Ovary (tissue), 9 donors: ENCODE data around the gene PTPRN2. TPM values are rescaled to one million over a fixed set of nuclear protein-coding genes. Genes with fewer than 3 reads are reported as not detected.

Experiments used
- DNase-seq, 5 donors: peaks; one replicate each; pipeline ENCODE4 v3.0.0-alpha.2; 2019 to 2020
- H3K27ac ChIP-seq, 2 donors: fragments of 200-600 bp; one replicate each; pipeline versions ENCODE4 v1.5.1 to v1.8.0; 2019 to 2022
- H3K27me3 ChIP-seq: fragments of 200-600 bp; one replicate; pipeline ENCODE4 v1.8.0; 2022
- H3K36me3 ChIP-seq: fragments of 200-600 bp; sonication (generic); one replicate; pipeline ENCODE4 v1.5.1; 2019
- H3K4me1 ChIP-seq: one replicate; pipeline ENCODE4 v1.8.1; 2013; ENCODE audit warnings: mild to moderate bottlenecking, moderate library complexity; ENCODE audit not compliant: insufficient read depth
- H3K4me3 ChIP-seq: fragments of 200-600 bp; sonication (generic); one replicate; pipeline ENCODE4 v1.5.1; 2017
- H3K9me3 ChIP-seq, 2 donors: fragments of 200-600 bp in 1 of 2; sonication (generic) in 1 of 2; one replicate each; pipeline versions ENCODE4 v1.5.1 to v1.8.1; 2013 to 2019; ENCODE audit warnings: mild to moderate bottlenecking in 1 of 2, moderate library complexity in 1 of 2
- CTCF ChIP-seq, 3 donors: fragments of 450-650 bp in 2 of 3; fragments of 200-600 bp in 1 of 3; IDR thresholded peaks; one replicate each; pipeline versions ENCODE4 v1.5.1 to v1.8.0; 2016 to 2022; ENCODE audit warnings: antibody characterized with exemption in 3 of 3, mild to moderate bottlenecking in 1 of 3
- EP300 ChIP-seq: sonication (generic); formaldehyde crosslinking; IDR thresholded peaks from one replicate; pipeline ENCODE4 v1.6.1; 2017; ENCODE audit warnings: antibody characterized with exemption
- POLR2A ChIP-seq: fragments of 450-650 bp; IDR thresholded peaks from one replicate; pipeline ENCODE4 v1.6.1; 2017; ENCODE audit warnings: antibody characterized with exemption, mild to moderate bottlenecking, moderate library complexity
- WGBS, 3 donors: extraction: QIAGEN DNeasy Blood & Tissue Kit in 1 of 3; methylation state at CpG; one replicate each; pipeline versions ENCODE4 v1.1.5 to v1.1.7; 2013 to 2017; 5-methylcytosine and 5-hydroxymethylcytosine counted together
- intact Hi-C, 4 donors: fragments of 100-400 bp; cut with DNase I; formaldehyde crosslinking; loops; one replicate each; pipeline versions ENCODE4 v1.11.0 to v1.15.1; 2022 to 2023
- polyA plus RNA-seq, 2 donors: library from polyadenylated mRNA; stranded (reverse); fragments of 200-250 nt in 1 of 2; fragments of 350-450 nt in 1 of 2; fragmentation: Illumina TruSeq in 1 of 2; extraction: RNeasy Lipid Tissue Mini Kit (QIAGEN cat#74804) in 1 of 2; gene quantifications; one replicate each; pipeline ENCODE4 v1.2.3, GENCODE V29; 2013 to 2014
- total RNA-seq, 7 donors: library from RNA; depleted of rRNA in 2 of 7; stranded (reverse); fragments of >200 nt in 2 of 7; fragmentation: NEBNext Ultra II Directional in 3 of 7; extraction: Animal tissue kit (Norgen Biotek cat#: 25700) in 3 of 7; gene quantifications; one replicate each; pipeline versions ENCODE4 v1.1.0 to v1.2.4, GENCODE V29; 2016 to 2023
- donor health status: DM: no; HTN: no; CAD: no; lungs with moderate emphysema.
- donor health status: DM: no; HTN: no; CAD: no.
- donor health status: Bipolar disorder and iron deficiency.
- donor health status: DM: yes; HTN: yes; CAD: no.
- donor health status: DM: no; HTN: no; CAD: no.
- donor health status: DM: yes; HTN: yes; CAD: no.

The PTPRN2 gene
- total and polyA plus RNA-seq, 9 donors: 3.5 to 11.1 (median 5.9) TPM

DNA sequence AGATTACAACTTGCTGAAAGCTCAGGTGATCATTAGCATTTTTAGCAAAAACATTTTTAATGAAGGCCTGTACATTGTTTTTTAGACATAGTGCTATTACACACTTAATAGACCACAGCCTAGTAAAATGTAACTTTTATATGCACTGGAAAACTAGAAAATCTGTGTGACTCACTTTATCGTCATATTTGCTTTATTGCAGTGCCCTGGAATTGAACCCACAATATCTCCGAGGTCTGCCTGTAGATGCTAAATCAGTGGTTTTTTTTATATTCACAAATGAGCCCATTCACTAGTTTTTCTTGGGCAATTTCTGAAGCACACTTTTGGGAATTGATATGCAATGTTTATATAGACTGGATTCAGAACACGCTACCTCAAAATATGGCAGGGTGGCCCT, 105.1 kb downstream of the PTPRN2 start:
- DNase-seq: no peak
- no peaks in the 10 kb centered on the region for H3K9me3 ChIP-seq
- no peaks in the 10 kb centered on the region for H3K36me3 ChIP-seq
- no peaks in the 10 kb centered on the region for H3K4me1 ChIP-seq
- H3K27me3 ChIP-seq: no peaks in the 10 kb centered on the region
- H3K27ac ChIP-seq: no peak overlapping the region
- intact Hi-C loops: no loop called here
- no peak overlapping the region for H3K4me3 ChIP-seq
- TF ChIP-seq CTCF (IDR thresholded peaks at IDR 0.05) (no peak), POLR2A (no peak), EP300 (no peak)
- WGBS, 3 donors: 76 to 79% (median 78%) methylated on average over 3 of the region's 3 CpGs

DNA sequence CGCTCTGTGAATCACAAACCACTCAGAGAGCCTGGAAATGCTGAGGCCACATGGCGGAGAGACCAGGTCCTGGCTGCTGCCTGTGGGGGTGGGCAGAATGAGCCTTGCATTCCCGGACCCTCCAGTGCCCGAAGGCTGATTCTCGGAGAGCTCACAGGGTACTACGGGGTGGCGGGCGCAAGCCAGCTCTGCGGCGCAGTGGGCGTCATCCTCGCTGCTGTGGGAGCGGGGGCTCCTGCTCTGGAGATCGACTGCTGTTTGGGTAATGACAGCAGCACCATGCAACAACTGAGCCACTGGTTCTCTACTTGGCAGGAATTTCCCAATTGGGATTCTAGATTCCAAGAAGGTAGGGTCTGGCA, 108.0 kb downstream of the PTPRN2 start:
- no peak for DNase-seq
- no peak overlapping the region for H3K27ac ChIP-seq
- H3K9me3 ChIP-seq: no peaks in the 10 kb centered on the region
- no peaks in the 10 kb centered on the region for H3K4me1 ChIP-seq
- no peaks in the 10 kb centered on the region for H3K36me3 ChIP-seq
- H3K27me3 ChIP-seq: no peaks in the 10 kb centered on the region
- TF ChIP-seq EP300 (no peak), POLR2A (no peak), CTCF (IDR thresholded peaks at IDR 0.05) (no peak)
- WGBS, 3 donors: 91 to 93% (median 92%) methylated on average over 14 of the region's 14 CpGs
- H3K4me3 ChIP-seq: no peak overlapping the region
- intact Hi-C loops: no loop called here

GRCh38 chr7:158479021-158479663, 108.5 kb downstream of the PTPRN2 start:
- Histone ChIP-seq H3K27ac (no peak overlapping the region), H3K9me3 (no peaks in the 10 kb centered on the region), H3K4me3 (no peak overlapping the region), H3K4me1 (no peaks in the 10 kb centered on the region), H3K27me3 (no peaks in the 10 kb centered on the region), H3K36me3 (no peaks in the 10 kb centered on the region)
- WGBS, 3 donors: 79 to 84% (median 82%) methylated on average over 20 of the region's 20 CpGs
- no peak for TF ChIP-seq EP300
- TF ChIP-seq POLR2A: no peak
- TF ChIP-seq CTCF (IDR thresholded peaks at IDR 0.05): no peak
- intact Hi-C loops: no loop called here
- DNase-seq: no peak

DNA sequence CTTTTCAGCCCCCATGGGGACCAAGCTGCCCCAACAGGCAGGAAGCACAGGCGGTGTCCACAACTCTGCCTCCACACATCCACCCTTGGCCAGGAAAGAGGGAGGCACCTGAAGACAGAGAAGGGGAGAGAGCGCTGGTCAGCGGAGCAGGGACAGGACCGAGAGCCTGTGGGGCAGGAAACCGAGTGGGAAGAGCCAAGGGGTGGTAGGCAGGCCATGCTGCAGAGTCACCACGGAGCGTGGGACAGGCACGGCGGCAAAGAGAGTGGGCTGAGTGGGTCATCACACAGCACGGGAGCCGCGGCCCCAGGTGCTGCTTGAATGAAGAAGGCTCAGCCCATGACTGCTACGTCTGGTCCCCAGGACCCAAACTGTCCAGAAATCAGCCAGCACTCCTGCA, 109.8 kb downstream of the PTPRN2 start:
- no peak overlapping the region for H3K4me3 ChIP-seq
- TF ChIP-seq EP300 (no peak), POLR2A (no peak), CTCF (IDR thresholded peaks at IDR 0.05) (no peak)
- no peak overlapping the region for H3K27ac ChIP-seq
- DNase-seq: no peak
- no peaks in the 10 kb centered on the region for H3K27me3 ChIP-seq
- intact Hi-C loops: no loop called here
- no peaks in the 10 kb centered on the region for H3K36me3 ChIP-seq
- 85 to 87% (median 86%) methylated on average over 13 of the region's 13 CpGs for WGBS, 3 donors
- H3K4me1 ChIP-seq: no peaks in the 10 kb centered on the region
- no peaks in the 10 kb centered on the region for H3K9me3 ChIP-seq
